PC-3 (cell line): Measurements from ENCODE around the gene DDX3X. TPM values are rescaled to one million over a fixed set of nuclear protein-coding genes. Genes with fewer than 3 reads are reported as not detected.

Experiments used
- ATAC-seq: fragments of 200-7000 bp; cut with Tn5 transposase; 2 replicates; pipeline ENCODE4 v1.9.1; 2020; ENCODE audit warnings: mild to moderate bottlenecking, moderate library complexity
- BruUV-seq: library from RNA; stranded (reverse); fragments of 400-500 nt; replicated peaks from 2 replicates; lab custom pipeline; 2021; lab: Mats Ljungman, UMichigan
- CTCF ChIA-PET: fragments of 300-600 bp; sonication (Branson Sonifier 250); formaldehyde crosslinking; loops from one replicate; lab custom pipeline; 2022; ENCODE audit warnings: antibody characterized with exemption; lab: Charles Lee
- POLR2A ChIA-PET: fragments of 300-600 bp; sonication (Branson Sonifier 250); formaldehyde crosslinking; loops from one replicate; lab custom pipeline; 2022; ENCODE audit warnings: antibody characterized with exemption; ENCODE audit not compliant: unreplicated experiment; lab: Charles Lee
- DNase-seq: peaks from one replicate; pipeline ENCODE4 v3.0.0-alpha.2; 2015
- H2AFZ ChIP-seq: fragments of 300-600 bp; sonication (generic); 2 replicates; pipeline ENCODE4 v1.6.0; 2016; ENCODE audit warnings: antibody characterized with exemption, low read length
- H3F3A ChIP-seq: fragments of 300-600 bp; sonication (generic); one replicate; pipeline ENCODE4 v1.6.0; 2017; ENCODE audit warnings: antibody characterized with exemption, low read length, control low read depth, mild to moderate bottlenecking; ENCODE audit not compliant: unreplicated experiment
- H3K27ac ChIP-seq: fragments of 300-600 bp; sonication (generic); 2 replicates; pipeline ENCODE4 v1.5.1; 2016; ENCODE audit warnings: mild to moderate bottlenecking, low read length
- H3K27me3 ChIP-seq: fragments of 300-600 bp; sonication (generic); 2 replicates; pipeline ENCODE4 v1.6.1; 2016; ENCODE audit warnings: low read length, mixed read lengths
- H3K36me3 ChIP-seq: fragments of 300-600 bp; sonication (generic); 2 replicates; pipeline ENCODE4 v1.6.1; 2016; ENCODE audit warnings: low read depth, mixed run types, low read length, mixed read lengths
- H3K4me1 ChIP-seq: fragments of 300-600 bp; sonication (generic); 2 replicates; pipeline ENCODE4 v1.5.1; 2016; ENCODE audit warnings: low read length; ENCODE audit not compliant: insufficient read depth
- H3K4me2 ChIP-seq: fragments of 300-600 bp; sonication (generic); 2 replicates; pipeline ENCODE4 v1.6.0; 2016; ENCODE audit warnings: low read length
- H3K4me3 ChIP-seq: fragments of 300-600 bp; sonication (generic); 2 replicates; pipeline ENCODE4 v1.5.1; 2016; ENCODE audit warnings: mild to moderate bottlenecking, low read length, mixed read lengths
- H3K79me2 ChIP-seq: fragments of 300-600 bp; sonication (generic); 2 replicates; pipeline ENCODE4 v1.6.1; 2017; ENCODE audit warnings: low read length, mixed read lengths
- H3K9ac ChIP-seq: fragments of 300-600 bp; sonication (generic); 2 replicates; pipeline ENCODE4 v1.6.0; 2016; ENCODE audit warnings: mild to moderate bottlenecking, low read length
- H3K9me2 ChIP-seq: fragments of 300-600 bp; sonication (generic); replicated peaks from 2 replicates; pipeline ENCODE4 v1.6.1; 2016; ENCODE audit warnings: mixed run types, low read length, mixed read lengths
- H3K9me3 ChIP-seq: fragments of 300-600 bp; sonication (generic); 2 replicates; pipeline ENCODE4 v1.6.1; 2016; ENCODE audit warnings: low read length, mixed read lengths
- H4K20me1 ChIP-seq: fragments of 300-600 bp; sonication (generic); 2 replicates; pipeline ENCODE4 v1.6.1; 2016; ENCODE audit warnings: low read length, mixed read lengths
- EZH2 ChIP-seq: fragments of 300-600 bp; sonication (generic); IDR thresholded peaks from one replicate; pipeline ENCODE4 v1.6.1; 2017; ENCODE audit warnings: antibody characterized with exemption, mild to moderate bottlenecking, low read length; ENCODE audit not compliant: unreplicated experiment
- EZH2phosphoT487 ChIP-seq: fragments of 300-600 bp; sonication (generic); IDR thresholded peaks from 2 replicates; pipeline ENCODE4 v1.6.1; 2018; ENCODE audit warnings: mild to moderate bottlenecking, antibody characterized with exemption, low read length, borderline replicate concordance
- intact Hi-C: fragments of 100-400 bp; cut with micrococcal nuclease; formaldehyde crosslinking; loops from 2 replicates; pipeline ENCODE4 v1.9.0; 2023
- total RNA-seq: library from RNA; depleted of rRNA; stranded (reverse); fragments of >200 nt; gene quantifications from 2 replicates; pipeline ENCODE4 v1.2.3, GENCODE V29; 2014
- TF ChIP-seq, protein P1 (sequence below): fragments of 300-600 bp; sonication (generic); conservative IDR thresholded peaks from 2 replicates; pipeline ENCODE4 v1.5.1; 2017; ENCODE audit warnings: antibody characterized with exemption, low read depth, mild to moderate bottlenecking, low read length

DDX3X gene
- total RNA-seq, 1 experiment from 2014 or later = 185 TPM

DNA sequence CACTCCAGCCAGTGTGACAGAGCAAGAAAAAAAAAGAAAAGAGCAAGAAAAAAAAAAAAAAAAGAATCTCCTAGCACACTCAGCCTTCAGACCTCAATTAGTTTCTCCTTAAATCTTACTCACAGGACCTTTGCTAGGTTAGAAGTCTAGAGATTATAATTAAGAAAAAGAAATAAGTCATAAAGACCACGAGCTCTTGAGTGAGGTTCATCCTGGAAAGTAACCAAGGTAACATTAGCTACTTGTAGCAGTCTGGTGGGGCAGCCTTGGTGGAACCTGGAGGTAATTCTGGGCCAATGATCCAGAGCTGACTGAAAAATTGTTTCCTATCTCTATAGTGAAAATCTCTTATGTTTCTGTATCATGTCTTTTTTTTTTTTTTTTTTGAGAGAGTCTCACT is 21.2 kb upstream of the DDX3X start:
- Histone ChIP-seq H3K9ac (no peak overlapping the region), H3K36me3 (no peaks in the 10 kb centered on the region), H3K9me2 (no peaks in the 10 kb centered on the region), H3K27ac (no peak overlapping the region), H3K79me2 (no peaks in the 10 kb centered on the region), H3K9me3 (no peaks in the 10 kb centered on the region), H3F3A (no peaks in the 10 kb centered on the region), H3K4me1 (no peaks in the 10 kb centered on the region), H2AFZ (no peak overlapping the region), H3K27me3 (no peaks in the 10 kb centered on the region), H3K4me2 (no peak overlapping the region), H3K4me3 (no peak overlapping the region), H4K20me1 (no peaks in the 10 kb centered on the region)
- ChIA-PET CTCF (no interaction called here), POLR2A (no interaction called here)
- TF ChIP-seq EZH2 (no peak), EZH2phosphoT487 (no peak)
- TF ChIP-seq, protein P1, sequence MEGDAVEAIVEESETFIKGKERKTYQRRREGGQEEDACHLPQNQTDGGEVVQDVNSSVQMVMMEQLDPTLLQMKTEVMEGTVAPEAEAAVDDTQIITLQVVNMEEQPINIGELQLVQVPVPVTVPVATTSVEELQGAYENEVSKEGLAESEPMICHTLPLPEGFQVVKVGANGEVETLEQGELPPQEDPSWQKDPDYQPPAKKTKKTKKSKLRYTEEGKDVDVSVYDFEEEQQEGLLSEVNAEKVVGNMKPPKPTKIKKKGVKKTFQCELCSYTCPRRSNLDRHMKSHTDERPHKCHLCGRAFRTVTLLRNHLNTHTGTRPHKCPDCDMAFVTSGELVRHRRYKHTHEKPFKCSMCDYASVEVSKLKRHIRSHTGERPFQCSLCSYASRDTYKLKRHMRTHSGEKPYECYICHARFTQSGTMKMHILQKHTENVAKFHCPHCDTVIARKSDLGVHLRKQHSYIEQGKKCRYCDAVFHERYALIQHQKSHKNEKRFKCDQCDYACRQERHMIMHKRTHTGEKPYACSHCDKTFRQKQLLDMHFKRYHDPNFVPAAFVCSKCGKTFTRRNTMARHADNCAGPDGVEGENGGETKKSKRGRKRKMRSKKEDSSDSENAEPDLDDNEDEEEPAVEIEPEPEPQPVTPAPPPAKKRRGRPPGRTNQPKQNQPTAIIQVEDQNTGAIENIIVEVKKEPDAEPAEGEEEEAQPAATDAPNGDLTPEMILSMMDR = no peak
- no peak for DNase-seq
- intact Hi-C loops = no loop called here
- ATAC-seq = no peak
- BruUV-seq = no TSS peak

DNA sequence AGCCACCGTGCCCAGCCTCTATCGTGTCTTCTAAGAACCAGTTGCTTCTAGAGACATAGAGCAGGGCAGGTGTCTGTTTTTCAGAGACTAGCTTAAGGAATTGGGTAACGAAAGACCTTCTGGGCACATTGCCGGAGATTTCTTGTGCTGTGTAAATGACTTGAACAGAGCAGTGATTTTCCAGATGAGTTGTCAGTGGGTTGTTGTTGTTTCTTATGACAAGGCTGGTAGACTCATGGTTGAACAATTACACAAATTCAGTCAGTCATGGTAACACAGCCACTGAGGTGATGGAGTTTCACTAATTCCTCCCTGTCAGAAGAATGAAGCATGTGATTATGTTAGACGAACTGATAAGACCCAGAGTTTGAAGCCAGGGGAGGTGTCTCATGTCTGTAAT is 20.5 kb upstream of the DDX3X start:
- no peaks in the 10 kb centered on the region for H4K20me1 ChIP-seq
- H3K9me3 ChIP-seq = no peaks in the 10 kb centered on the region
- no peaks in the 10 kb centered on the region for H3K9me2 ChIP-seq
- ATAC-seq (no peak), DNase-seq (no peak)
- no peak overlapping the region for H3K9ac ChIP-seq
- no TSS peak for BruUV-seq
- H3K27ac ChIP-seq = no peak overlapping the region
- no peak overlapping the region for H2AFZ ChIP-seq
- H3K4me2 ChIP-seq = no peak overlapping the region
- H3K79me2 ChIP-seq = no peaks in the 10 kb centered on the region
- CTCF ChIA-PET = no interaction called here
- no peaks in the 10 kb centered on the region for H3F3A ChIP-seq
- no peaks in the 10 kb centered on the region for H3K36me3 ChIP-seq
- POLR2A ChIA-PET = no interaction called here
- no peak overlapping the region for H3K4me3 ChIP-seq
- no peaks in the 10 kb centered on the region for H3K4me1 ChIP-seq
- intact Hi-C loops = no loop called here
- no peak for TF ChIP-seq EZH2phosphoT487
- H3K27me3 ChIP-seq = no peaks in the 10 kb centered on the region

DNA sequence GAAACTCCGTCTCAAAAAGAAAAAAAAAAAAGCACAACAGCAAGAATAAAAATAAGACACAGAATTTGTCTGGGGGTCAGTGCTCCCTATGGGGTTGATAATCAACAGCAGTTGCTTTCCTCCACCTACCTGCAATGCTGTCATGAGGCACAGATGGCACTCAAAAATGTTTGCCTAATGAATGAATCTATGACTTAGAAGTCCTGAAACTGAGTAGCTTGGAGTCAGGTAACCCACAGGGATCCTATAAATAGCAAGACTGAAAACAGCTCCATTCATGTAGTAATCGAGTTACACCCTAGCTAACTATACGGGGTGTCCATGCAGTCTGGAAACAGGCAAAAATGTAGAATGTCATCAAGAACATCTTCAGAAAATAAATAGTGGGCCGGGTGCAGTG is 19.8 kb upstream of the DDX3X start:
- Histone ChIP-seq H2AFZ (no peak overlapping the region), H3K4me3 (no peak overlapping the region), H3K36me3 (no peaks in the 10 kb centered on the region), H3K4me1 (no peaks in the 10 kb centered on the region), H3F3A (no peaks in the 10 kb centered on the region), H3K9ac (no peak overlapping the region), H3K9me2 (no peaks in the 10 kb centered on the region), H3K27ac (no peak overlapping the region), H4K20me1 (no peaks in the 10 kb centered on the region), H3K79me2 (no peaks in the 10 kb centered on the region), H3K4me2 (no peak overlapping the region), H3K9me3 (no peaks in the 10 kb centered on the region), H3K27me3 (no peaks in the 10 kb centered on the region)
- no peak for ATAC-seq
- CTCF ChIA-PET = no interaction called here
- POLR2A ChIA-PET = no interaction called here
- intact Hi-C loops = no loop called here
- DNase-seq = no peak
- no peak for TF ChIP-seq EZH2
- TF ChIP-seq EZH2phosphoT487 = no peak
- TF ChIP-seq, protein P1 = no peak
- no TSS peak for BruUV-seq
